Coronary artery (tissue), 2 donors: ENCODE data around the gene AQP12A.
A peak's percentile ranks its signal among the peaks of the same experiment; 100 is the strongest.
"Not testable (repeated sequence)": the region's sequence is repeated elsewhere in the genome, so short reads cannot be mapped to it uniquely, and the experiment has no call there.

Experiments
- DNase-seq: peaks from one replicate; pipeline ENCODE4 v3.0.0-alpha.2; 2017; ENCODE audit warnings: low spot score
- H3K27ac ChIP-seq, 2 donors: fragments of 200-600 bp; sonication (generic); one replicate each; pipeline ENCODE4 v1.5.1; 2016 to 2019
- H3K4me3 ChIP-seq: fragments of 200-600 bp; sonication (generic); 2 replicates; pipeline ENCODE4 v1.5.1; 2016; ENCODE audit warnings: mild to moderate bottlenecking, moderate library complexity
- CTCF ChIP-seq: fragments of 200-600 bp; sonication (generic); IDR thresholded peaks from one replicate; pipeline ENCODE4 v1.5.1; 2019; ENCODE audit warnings: antibody characterized with exemption

Gene AQP12A

GRCh38 chr2:240688553-240688919, 3.1 kb upstream of the AQP12A start:
- Histone ChIP-seq H3K27ac (no peak overlapping the region), H3K4me3 (no peak overlapping the region)
- no peak for TF ChIP-seq CTCF
- DNase-seq, result peak; percentile 47

- Histone ChIP-seq H3K27ac (no peak overlapping the region), H3K4me3 (no peak overlapping the region)
- peak; percentile 28 for DNase-seq
- TF ChIP-seq CTCF, result no peak
These were observed 1.7 kb upstream of the AQP12A start for GRCh38 chr2:240689975-240690374.

- DNase-seq, H3K27ac ChIP-seq, H3K4me3 ChIP-seq: not testable (repeated sequence)
These were observed 1.1 kb upstream of the AQP12A start for GRCh38 chr2:240690421-240691074.

GRCh38 chr2:240691075-240691427, 615 bp upstream of the AQP12A start:
- DNase-seq, H3K27ac ChIP-seq: not testable (repeated sequence)

GRCh38 chr2:240692583-240693561, 1.2 kb downstream of the AQP12A start:
- DNase-seq, H3K27ac ChIP-seq, H3K4me3 ChIP-seq: not testable (repeated sequence)

More at GRCh38 chr2:240691075-240691427, 615 bp upstream of the AQP12A start:
- H3K4me3 ChIP-seq, result not testable (repeated sequence)

- H3K4me3 ChIP-seq, DNase-seq, H3K27ac ChIP-seq: not testable (repeated sequence)
These were observed 2.6 kb downstream of the AQP12A start for GRCh38 chr2:240694304-240694703.

GRCh38 chr2:240695593-240695992, 3.9 kb downstream of the AQP12A start:
- not testable (repeated sequence) for H3K27ac ChIP-seq, DNase-seq, H3K4me3 ChIP-seq

- H3K4me3 ChIP-seq, DNase-seq: not testable (repeated sequence)
These were observed 4.8 kb downstream of the AQP12A start for GRCh38 chr2:240696469-240696868.

GRCh38 chr2:240698852-240699561, 7.3 kb downstream of the AQP12A start:
- not testable (repeated sequence) for DNase-seq, H3K27ac ChIP-seq, H3K4me3 ChIP-seq

More at GRCh38 chr2:240696469-240696868, 4.8 kb downstream of the AQP12A start:
- not testable (repeated sequence) for H3K27ac ChIP-seq

GRCh38 chr2:240699835-240700234, 8.2 kb downstream of the AQP12A start:
- not testable (repeated sequence) for DNase-seq, H3K27ac ChIP-seq

GRCh38 chr2:240700616-240701015, 8.9 kb downstream of the AQP12A start:
- H3K4me3 ChIP-seq, H3K27ac ChIP-seq, DNase-seq: not testable (repeated sequence)

More at GRCh38 chr2:240699835-240700234, 8.2 kb downstream of the AQP12A start:
- H3K4me3 ChIP-seq, result not testable (repeated sequence)
